HG03571 (cell line): ENCODE results near the gene PTPRR.

Source experiments
- ATAC-seq: cut with Tn5 transposase; IDR thresholded peaks from one replicate; pipeline ENCODE4 v1.9.1; 2021; ENCODE audit not compliant: unreplicated experiment

The PTPRR gene, protein sequence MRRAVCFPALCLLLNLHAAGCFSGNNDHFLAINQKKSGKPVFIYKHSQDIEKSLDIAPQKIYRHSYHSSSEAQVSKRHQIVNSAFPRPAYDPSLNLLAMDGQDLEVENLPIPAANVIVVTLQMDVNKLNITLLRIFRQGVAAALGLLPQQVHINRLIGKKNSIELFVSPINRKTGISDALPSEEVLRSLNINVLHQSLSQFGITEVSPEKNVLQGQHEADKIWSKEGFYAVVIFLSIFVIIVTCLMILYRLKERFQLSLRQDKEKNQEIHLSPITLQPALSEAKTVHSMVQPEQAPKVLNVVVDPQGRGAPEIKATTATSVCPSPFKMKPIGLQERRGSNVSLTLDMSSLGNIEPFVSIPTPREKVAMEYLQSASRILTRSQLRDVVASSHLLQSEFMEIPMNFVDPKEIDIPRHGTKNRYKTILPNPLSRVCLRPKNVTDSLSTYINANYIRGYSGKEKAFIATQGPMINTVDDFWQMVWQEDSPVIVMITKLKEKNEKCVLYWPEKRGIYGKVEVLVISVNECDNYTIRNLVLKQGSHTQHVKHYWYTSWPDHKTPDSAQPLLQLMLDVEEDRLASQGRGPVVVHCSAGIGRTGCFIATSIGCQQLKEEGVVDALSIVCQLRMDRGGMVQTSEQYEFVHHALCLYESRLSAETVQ

DNA sequence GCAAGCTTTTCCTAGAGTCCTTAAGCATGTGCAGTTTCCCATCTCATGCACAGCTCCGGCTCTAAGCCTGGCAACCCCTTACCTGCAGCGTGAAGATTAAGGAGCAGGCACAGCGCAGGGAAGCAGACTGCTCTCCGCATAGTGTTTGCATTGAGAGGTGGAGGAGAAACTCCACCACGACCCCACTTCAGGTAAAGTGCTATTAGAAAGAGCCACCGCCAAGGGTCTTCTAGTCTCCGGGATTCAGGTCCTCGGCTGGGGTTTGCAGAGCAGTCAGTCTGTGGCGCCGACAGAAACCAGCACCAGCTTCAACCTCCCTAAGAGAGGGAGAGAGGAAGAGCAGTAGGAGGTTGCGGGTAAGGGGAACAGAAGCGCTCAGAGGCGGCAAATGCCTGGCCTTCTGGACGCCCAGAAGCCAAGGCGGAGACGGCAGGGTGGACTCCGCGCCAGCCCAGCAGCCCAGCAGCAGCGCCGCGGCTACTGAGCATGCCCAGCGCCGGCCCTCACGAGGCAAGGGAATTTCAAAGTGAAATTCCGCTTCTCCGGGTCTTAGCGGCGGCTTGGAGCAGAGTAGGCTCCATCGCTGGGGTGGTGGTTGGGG lies at the start of gene PTPRR:
TSS of gene PTPRR (minus strand) at position 488 of the 601 bp plus-strand sequence. CDS start at position 140, 348 bp downstream.
- no peak for ATAC-seq

DNA sequence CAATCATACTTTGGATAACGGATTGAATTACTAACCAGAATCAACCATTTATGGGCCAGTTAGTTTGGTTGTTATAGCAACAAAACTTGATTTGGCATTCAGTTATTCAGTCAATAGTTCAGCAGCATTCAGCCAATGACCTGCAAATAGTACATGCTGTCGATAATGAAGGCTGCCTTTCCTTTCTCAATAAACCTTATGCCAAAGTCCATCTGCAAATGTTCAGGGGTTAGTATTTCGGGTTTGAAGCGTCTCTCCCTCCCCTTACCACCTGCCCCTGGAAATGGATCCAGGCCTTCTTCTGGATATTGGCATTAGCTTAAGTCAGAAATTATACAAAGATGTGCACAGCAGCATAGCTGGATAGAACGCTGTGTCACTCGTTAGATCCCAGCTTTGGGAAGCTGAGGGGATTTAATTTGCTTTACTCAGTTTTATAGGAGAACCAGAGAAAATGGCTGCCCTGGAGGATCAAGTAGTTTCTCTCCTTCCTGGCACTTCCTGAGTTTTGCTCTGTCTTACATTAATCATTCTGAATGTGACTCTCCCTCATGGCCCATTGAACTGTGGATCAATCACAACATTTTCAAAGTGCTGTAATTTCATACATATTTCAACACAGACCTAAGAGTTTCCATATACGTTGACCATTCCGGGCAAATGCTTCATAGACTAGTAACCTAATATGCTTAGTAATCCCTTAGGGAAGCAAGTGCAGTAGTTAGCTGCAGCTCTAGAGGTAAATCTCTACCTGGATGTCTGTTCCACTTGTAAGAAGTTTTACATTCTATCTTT lies 46.7 kb upstream of the PTPRR start:
- ATAC-seq: no peak

DNA sequence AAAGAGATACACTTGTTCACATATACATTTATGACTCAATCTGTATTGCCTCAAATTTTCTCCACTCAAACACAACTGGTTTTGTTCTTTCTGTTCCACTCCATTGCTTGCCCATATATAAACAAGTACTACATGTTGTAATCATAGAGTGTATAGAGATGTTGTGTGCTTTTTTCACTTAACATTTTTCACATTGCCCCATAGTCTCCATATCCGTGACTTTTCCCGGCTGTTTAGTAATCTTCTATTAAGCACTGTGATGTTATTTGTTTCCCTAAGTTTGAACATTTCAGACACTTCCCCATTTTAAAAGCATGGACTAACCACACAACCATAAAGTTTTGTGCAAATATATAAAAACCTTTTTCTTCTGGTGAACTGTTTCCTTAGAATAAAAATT lies 45.5 kb upstream of the PTPRR start:
- ATAC-seq: no peak

DNA sequence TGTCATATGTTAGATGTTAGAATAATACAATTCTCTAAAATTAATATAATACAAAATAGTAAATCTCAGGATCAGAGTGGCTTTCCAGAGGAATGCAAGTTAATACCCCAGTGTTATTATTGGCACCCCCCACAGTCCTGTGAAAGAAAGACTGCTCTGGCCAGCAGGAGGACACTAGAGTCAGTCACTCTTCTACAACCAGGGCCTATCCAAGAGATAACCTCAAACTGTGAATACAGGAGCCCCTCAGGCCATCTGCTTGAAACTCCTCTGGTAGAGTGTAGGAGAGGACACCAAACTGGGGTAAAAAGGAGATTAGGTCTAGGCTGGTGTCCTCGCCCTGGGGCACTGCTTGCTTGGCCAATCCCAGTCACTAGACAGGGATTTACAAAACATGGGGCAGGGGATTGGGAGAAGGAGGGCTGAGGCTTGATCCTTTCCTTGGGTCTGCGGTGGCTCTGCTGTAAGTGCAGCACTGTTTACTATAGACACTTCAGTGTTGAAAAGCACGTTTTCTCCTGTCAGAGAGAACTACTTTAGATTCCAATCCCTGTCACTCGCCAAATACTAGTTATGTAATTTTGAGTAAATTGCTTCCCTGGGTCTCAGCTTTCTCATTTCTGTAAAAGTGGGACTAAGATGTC lies 44.5 kb upstream of the PTPRR start:
- ATAC-seq: no peak

DNA sequence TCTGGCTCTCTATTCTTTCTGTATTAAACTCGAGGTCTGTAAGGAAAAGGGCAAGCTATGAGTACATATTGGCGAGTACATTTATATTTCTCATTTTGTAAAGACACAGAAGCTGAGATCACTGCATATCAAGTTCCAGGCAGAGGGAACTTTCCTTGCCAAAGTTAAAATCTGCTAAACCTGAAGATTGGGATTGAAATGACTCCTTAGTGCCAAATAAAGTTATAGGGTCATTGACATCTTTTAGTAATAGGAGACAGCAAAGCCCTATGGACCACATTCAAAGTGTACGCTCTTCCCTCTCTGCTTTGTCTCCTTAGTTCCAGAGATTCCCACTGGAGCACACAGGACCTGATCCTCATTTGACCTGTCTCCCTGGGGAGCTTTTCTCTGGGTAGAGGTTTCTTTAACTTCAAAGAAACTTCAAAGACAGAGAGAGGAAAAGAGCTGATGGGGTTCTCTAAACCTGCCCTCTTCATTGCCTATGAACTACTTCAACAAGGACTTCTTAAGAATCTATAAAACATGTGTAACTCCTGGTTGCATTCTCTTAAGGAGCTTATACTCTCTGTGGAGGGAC lies 42.6 kb upstream of the PTPRR start:
- no peak for ATAC-seq

DNA sequence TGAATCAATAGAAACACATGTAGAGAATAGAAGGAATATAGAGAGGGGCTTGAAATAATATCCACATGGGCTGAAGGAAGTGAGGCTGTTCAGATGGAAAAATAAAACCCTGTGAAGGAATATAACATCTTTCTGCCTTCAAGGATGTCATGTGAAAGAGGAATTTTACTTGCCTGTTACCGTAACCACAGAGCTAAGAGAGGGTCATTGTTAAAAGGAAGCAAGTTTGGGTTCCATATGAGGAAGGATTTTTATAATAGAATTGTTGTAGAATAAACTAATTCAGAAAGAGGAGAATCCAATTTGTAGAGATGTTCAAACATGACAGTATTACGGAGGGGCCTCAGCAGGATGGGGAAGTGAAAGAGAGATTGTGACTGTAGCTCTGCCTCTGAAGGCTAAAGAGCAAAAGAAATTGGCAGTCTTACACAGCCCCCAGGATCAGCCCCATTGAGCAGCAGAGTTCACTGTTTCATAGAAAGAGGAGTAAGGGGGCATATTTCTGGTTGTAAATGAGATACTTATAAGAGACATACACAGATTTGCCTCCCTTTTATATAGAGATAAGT lies 41.8 kb upstream of the PTPRR start:
- ATAC-seq: no peak

DNA sequence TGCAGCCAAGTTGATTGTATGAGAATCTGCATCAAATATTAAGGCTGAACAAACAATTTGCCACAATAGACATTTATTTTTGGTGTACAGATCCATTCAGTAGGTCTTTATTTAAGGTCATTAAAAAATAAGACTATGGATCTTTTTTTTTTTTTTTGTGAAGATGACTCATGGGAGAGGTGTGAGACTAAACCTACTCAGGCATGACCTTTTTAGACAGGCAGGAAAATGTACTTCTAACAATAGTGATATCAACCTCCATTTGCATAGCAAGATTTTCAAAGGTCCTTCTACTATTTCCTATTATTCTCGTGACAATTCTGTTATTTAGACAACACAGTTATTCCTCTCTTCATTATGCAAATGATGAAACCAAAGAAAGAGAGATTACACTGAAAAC lies 39.9 kb upstream of the PTPRR start:
- ATAC-seq: no peak

DNA sequence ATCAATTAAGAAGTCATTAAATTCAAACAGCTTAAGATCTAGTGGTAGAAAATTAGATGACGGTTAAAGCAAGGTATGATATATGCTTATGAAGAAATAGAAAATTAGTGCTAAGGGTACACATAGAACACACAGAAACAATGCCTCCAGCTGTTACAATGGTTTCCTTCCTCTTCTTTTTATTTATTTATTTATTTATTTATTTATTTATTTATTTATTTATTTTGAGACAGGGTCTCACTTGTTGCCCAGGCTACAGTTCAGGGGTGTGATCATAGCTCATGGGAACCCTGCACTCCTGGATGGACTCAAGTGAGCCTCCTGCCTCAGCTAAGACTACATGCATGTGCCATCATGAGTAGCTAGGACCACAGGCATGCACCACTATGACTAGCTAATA lies 34.9 kb upstream of the PTPRR start:
- no peak for ATAC-seq

DNA sequence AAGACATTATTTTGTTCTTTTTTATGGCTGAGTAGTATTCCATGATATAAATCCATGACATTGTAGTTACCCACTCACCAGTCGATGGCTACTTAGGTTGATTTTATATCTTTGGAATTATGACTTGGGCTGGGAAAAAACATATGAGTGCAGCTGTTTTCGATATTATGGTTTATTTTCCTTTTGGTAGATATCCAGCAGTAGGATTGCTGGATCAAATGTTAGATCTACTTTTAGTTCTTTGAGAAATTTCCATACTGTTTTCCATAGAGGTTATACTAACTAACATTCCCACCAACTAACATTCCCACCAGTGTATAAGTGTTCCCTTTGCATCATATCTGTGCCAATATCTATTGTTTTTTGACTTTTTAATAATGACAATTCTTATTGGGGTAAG lies 29.9 kb upstream of the PTPRR start:
- no peak for ATAC-seq

DNA sequence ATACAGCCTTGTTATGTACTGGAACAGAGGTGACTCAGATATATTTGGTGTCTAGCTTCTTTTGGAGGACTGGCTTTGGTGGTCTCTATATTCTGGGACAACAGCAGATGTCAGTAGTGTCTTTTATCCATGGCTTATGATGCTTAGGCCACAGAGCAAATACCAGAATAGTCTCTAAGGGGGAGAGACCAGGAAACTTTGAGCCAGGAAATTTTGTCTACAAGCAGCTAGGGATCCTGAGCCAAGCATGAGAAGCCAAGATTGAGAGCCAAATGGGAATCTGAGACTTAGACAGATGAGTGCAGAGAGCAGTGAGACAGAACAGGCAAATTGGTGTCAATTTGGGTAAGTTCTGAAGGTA lies 28.4 kb upstream of the PTPRR start:
- ATAC-seq: no peak

DNA sequence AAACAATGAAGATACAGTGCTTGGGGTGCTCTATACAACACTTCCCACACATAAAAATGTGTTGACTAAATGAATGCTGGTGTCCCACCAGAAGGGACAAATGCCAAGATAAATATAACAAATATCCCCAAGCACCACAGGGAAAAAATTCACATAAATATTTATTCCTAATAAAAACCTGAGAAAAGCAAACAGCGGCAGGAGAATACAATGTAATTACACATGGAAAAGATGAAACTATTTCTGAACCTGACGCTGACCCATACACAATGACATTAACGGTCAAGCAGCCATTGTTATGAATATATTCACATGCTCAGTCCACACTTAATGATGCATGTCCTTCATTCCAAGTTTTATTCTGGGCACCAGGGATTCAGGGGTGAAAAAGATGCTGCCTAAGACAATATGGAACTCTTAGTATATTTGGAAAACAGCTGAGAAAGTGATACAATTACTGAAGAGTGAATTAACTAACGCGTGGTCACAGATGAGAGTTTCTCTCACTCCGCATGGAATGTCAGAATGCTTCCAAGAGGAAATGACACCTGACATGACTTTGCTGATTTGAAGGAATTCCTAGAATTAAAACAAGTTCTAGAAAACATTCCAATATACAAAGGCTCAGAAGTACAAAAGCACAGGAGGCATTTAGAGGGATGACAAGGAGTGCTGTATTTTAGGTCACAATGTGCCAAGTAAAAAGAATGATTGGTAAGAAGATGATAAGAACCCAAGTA lies 27.9 kb upstream of the PTPRR start:
- ATAC-seq: no peak

DNA sequence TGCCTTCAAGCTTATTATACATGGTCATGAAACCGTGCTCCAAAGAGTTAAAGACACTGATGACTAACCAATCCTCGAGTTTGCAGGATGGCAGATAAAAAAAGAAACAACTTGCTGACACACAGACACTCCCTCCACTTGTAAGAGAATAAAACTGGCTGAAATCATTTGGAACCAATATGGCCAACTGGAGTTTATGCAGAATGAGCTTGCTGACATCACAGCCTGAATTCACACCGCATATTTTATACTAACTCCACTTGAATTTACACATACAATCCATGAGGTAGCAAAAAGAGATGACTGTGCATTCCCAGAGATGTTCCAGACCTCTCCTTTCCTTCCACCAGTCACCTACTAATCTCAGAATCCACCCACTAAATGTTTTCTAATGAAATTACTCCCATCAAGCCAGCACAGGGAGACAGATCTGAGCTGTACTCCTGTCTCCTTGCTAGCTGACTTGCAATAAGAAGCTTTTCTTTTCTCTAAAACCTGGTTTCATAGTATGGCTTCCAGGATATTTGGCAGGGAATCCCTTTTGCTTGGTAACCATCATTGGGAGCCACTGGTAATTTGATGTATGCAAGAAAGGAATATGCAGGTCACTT lies 15.8 kb upstream of the PTPRR start:
- no peak for ATAC-seq

DNA sequence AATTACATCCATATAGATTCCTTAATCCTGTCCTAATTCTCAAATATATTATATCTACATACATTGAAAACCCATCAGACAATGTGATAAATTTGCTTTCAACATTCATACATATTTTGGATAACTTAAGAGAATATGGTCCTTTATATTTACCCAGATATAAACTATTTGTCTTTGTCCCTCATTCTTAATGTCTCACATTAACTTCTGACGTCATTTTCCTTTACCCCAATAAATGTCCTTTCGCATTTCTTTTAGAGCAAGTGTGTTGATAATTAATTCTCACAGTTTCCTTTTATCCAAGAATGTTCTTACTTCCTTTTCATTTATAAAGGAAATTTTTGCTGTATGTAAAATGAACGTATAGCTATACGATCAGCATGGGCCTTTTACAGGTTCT lies 12.6 kb upstream of the PTPRR start:
- no peak for ATAC-seq

DNA sequence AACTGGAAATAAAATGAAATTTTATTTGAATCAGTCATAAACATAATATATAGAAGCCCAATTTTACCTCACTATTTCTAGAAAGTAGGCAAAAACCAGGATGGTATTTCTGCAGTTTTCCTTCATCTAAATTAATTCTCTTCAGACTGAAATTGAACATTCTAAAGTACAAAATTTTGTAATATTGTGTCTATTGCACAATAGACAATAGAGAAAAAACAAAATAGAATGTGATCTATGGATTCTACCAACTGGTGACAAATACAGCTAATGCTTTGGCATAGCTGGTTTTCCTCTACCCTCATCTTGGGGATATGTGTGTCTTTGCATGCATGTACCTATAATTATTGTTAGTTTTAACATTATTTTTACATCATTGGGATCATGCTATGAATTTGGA lies 8.5 kb upstream of the PTPRR start:
- no peak for ATAC-seq

DNA sequence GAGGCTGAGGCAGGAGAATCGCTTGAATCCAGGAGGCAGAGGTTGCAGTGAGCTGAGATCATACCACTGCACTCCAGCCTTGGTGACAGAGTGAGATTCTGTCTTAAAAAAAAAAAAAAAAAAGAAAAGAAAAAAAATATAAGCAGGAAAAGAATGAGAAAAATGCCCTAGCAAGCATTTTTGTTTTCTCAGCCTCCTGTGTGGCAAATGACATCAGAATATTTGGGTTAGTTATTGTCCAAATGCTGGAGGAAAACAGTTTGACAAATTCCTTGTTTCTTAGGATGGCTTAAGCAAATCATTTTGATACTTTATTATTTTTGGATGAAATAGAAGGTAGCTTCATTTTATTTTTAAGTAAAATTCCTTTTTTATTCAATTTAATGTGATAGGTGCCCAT lies 7.5 kb upstream of the PTPRR start:
- no peak for ATAC-seq

DNA sequence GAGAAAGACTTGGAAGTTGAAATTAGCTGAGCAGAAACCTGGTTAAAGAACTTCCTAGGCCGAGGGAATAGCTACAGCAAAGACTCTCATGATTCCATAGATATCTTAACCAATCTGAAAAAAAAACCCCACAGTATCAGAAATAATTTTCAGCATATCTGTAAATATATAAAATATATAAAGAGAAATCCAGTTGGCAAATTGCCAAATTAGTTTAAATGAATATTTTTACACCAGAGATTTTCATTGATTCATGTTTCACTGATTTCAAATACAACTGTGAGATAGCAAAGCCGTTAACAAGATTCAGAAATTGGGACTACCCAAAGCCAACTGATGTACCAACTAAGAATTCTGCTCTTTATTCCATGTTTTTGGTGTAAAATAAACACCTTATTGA lies 6.8 kb upstream of the PTPRR start:
- ATAC-seq: no peak

DNA sequence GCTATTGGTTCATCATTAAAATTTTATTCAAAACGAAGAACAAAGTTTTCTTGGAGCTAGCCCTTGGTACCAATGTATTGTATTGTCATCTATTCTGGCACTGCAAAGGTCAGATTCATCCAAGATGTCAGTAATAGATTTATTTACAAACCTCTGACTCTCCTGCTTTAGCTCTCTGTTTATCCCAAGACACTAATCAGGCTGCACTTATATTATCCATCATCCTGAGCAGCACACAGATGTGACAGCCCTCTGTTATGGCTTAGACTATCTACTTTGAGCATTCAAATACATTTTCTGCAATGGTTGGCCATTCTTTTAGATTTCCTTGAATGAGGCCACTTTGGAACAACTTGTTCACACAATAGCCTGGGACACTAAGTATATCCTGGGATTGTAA lies 5.0 kb upstream of the PTPRR start:
- no peak for ATAC-seq

DNA sequence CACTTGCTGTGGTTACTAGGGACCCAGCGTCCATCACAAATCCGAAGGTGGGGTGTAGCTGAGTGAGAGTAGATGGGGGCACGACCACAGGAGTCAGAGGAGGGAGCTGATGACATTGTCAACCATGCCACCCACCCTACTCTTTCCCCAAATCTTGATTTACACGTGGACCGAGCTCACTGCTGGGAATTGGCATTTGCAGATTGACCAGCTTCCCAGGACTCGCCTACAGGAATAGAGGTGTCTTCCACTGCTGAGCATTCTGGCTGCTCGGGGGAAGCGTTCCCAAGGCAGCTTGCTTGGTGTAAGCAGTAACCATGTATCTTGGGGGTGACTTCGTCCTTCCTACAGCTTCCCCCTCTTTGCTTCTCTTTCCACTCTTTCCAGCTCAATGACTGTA lies 353 bp upstream of the PTPRR start:
- no peak for ATAC-seq

DNA sequence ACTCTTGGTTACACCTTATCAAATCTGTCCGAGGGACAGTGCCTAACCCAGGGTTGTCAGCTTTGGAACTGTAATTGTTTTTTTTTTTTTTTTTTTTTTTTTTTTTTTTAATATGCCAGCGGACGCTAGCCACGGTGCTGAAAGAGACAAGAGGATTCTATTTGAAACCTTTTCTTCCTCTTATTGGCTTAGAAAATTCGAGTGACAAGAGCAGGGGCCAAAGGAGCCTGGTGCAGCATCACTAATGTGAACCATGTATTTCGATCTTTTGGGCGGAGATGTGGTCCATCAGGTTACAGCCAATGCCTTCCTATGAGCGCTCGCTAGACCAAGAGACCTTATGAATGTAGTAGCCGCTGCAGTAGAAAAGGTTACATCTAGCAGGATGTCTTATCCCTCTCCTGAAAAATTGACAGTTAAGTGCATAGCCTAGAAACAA lies 922 bp downstream of the PTPRR start:
- ATAC-seq: no peak
